ENCODE measurements around the gene FSTL4. TPM values are rescaled to one million over a fixed set of nuclear protein-coding genes. Genes with fewer than 3 reads are reported as not detected.

Gene FSTL4
- total and polyA plus RNA-seq, 2 experiments from 2014 or later = 1.4 to 2.8 TPM

DNA sequence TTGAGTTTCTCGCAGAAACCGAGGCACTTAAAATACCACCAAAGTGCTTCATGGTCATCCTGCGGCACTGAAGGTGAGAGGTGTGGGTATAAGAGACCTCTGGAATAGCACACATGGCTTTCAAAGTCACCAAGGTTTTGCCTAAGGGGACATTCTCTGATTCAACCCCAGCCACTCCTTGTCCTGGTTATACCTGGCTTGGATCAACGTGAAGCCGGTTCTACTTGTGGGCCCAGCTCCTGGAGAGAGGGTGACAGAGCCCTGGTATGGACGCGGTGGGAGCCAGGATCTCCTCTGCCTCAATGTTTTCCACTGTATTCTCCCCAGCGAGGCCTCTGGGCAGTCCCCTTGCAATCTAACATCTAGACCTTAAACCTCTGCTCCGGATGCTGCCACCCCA, 132.0 kb downstream of the FSTL4 start:
- H3K4me1 ChIP-seq (ENCODE audit: insufficient read depth) = peaks cover 9% of the 10 kb centered on the region; the same call in 1 of the 2 replicates
- no peaks in the 10 kb centered on the region for H3K79me2 ChIP-seq (replicated peaks; ENCODE audit: insufficient read depth)
- H3K27ac ChIP-seq (ENCODE audit: low read depth) = no peak overlapping the region
- Mint-ChIP-seq H3K36me3 (ENCODE audit: low read depth) (no peaks in the 10 kb centered on the region), H3K27me3 (ENCODE audit: insufficient read depth, low read depth, poor library complexity) (no peaks in the 10 kb centered on the region), H3K4me1 (peaks cover 9% of the 10 kb centered on the region), H3K27ac (no peak overlapping the region), H3K4me3 (no peak overlapping the region), H3K9me3 (no peaks in the 10 kb centered on the region; the same call in 1 of the 3 replicates)
- H4K20me1 ChIP-seq (replicated peaks; ENCODE audit: insufficient read depth) = no peaks in the 10 kb centered on the region
- DNase-seq (ENCODE audit: low spot score) (no peak), ATAC-seq (no peak)
- TF ChIP-seq ZNF331 (CRISPR knock-in tag; IDR thresholded peaks at IDR 0.05; ENCODE audit: low read depth) = no peak
- no peak for TF ChIP-seq CTCF (conservative IDR thresholded peaks at IDR 0.05; ENCODE audit: low read depth in 2 of 2)
- TF ChIP-seq STAT1 (IDR thresholded peaks at IDR 0.05; ENCODE audit: unreplicated experiment) = no peak
- H3K9me2 ChIP-seq (ENCODE audit: insufficient read depth) = no peaks in the 10 kb centered on the region
- H3K27me3 ChIP-seq (ENCODE audit: insufficient read depth) = no peaks in the 10 kb centered on the region
- H2AFZ ChIP-seq = no peak overlapping the region
- no peak overlapping the region for H3K4me3 ChIP-seq
- no peak overlapping the region for H3K4me2 ChIP-seq
- no peaks in the 10 kb centered on the region for H3K36me3 ChIP-seq (ENCODE audit: insufficient read depth)
- H3F3A ChIP-seq (replicated peaks; ENCODE audit: low read depth) = no peaks in the 10 kb centered on the region

DNA sequence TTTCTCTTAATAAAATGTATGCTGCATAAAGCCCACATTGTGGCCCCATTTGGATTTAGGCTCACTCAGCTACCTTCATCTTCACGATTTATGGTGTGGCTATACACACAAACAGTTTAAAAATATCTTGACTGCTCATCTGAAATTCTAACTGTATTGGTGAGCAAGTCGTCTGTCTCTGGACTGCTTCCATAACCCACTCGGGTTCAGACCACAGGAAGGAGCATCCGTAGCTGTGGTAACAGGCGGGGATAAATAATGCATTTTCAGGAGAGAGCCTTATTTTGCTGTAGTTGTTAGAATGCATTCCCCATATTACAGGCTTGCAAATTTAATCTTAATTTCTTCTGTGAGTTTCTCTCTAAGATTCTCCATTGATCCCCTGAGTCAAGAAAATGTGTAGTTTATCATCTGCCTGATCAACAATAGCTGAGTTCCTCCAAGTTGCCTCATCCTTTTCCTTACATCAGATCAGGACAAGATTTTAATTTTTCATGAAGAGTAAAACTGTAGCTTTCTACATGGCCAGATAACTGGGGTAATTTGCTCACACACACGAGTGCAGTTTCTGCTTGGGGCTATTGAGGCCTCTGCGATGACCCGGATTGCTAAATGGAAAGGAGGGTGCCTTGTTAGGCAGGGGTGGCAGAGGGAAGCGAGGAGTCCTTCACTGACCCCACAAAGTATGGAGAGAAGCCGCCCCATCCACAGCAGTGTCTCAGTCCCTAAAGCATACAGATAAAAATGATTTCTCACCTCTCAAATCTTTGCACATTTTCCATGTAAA, 133.9 kb downstream of the FSTL4 start:
- Mint-ChIP-seq H3K27ac (no peak overlapping the region), H3K36me3 (ENCODE audit: low read depth) (no peaks in the 10 kb centered on the region), H3K4me3 (no peak overlapping the region), H3K4me1 (peaks cover 5% of the 10 kb centered on the region; the same call in 1 of the 3 replicates), H3K27me3 (ENCODE audit: insufficient read depth, low read depth, poor library complexity) (peaks cover 5% of the 10 kb centered on the region), H3K9me3 (no peaks in the 10 kb centered on the region; the same call in 1 of the 3 replicates)
- Histone ChIP-seq H3K9me2 (ENCODE audit: insufficient read depth) (no peaks in the 10 kb centered on the region), H3F3A (replicated peaks; ENCODE audit: low read depth) (no peaks in the 10 kb centered on the region), H3K4me2 (no peak overlapping the region), H3K36me3 (ENCODE audit: insufficient read depth) (no peaks in the 10 kb centered on the region), H3K4me1 (ENCODE audit: insufficient read depth) (peaks cover 4% of the 10 kb centered on the region; the same call in 1 of the 2 replicates), H3K4me3 (no peak overlapping the region), H4K20me1 (replicated peaks; ENCODE audit: insufficient read depth) (no peaks in the 10 kb centered on the region), H3K79me2 (replicated peaks; ENCODE audit: insufficient read depth) (no peaks in the 10 kb centered on the region), H3K27me3 (ENCODE audit: insufficient read depth) (no peaks in the 10 kb centered on the region), H2AFZ (no peak overlapping the region), H3K27ac (ENCODE audit: low read depth) (no peak overlapping the region)
- ATAC-seq (no peak), DNase-seq (ENCODE audit: low spot score) (no peak)
- TF ChIP-seq CREB1 (CRISPR knock-in tag; IDR thresholded peaks at IDR 0.05; ENCODE audit: low read depth) (no peak), ETS1 (IDR thresholded peaks at IDR 0.05) (no peak), NANOG (IDR thresholded peaks at IDR 0.05; ENCODE audit: borderline replicate concordance) (no peak), CTCF (conservative IDR thresholded peaks at IDR 0.05; ENCODE audit: low read depth in 2 of 2) (no peak), ZNF114 (CRISPR knock-in tag; IDR thresholded peaks at IDR 0.05) (no peak)
- TF ChIP-seq, protein P1, sequence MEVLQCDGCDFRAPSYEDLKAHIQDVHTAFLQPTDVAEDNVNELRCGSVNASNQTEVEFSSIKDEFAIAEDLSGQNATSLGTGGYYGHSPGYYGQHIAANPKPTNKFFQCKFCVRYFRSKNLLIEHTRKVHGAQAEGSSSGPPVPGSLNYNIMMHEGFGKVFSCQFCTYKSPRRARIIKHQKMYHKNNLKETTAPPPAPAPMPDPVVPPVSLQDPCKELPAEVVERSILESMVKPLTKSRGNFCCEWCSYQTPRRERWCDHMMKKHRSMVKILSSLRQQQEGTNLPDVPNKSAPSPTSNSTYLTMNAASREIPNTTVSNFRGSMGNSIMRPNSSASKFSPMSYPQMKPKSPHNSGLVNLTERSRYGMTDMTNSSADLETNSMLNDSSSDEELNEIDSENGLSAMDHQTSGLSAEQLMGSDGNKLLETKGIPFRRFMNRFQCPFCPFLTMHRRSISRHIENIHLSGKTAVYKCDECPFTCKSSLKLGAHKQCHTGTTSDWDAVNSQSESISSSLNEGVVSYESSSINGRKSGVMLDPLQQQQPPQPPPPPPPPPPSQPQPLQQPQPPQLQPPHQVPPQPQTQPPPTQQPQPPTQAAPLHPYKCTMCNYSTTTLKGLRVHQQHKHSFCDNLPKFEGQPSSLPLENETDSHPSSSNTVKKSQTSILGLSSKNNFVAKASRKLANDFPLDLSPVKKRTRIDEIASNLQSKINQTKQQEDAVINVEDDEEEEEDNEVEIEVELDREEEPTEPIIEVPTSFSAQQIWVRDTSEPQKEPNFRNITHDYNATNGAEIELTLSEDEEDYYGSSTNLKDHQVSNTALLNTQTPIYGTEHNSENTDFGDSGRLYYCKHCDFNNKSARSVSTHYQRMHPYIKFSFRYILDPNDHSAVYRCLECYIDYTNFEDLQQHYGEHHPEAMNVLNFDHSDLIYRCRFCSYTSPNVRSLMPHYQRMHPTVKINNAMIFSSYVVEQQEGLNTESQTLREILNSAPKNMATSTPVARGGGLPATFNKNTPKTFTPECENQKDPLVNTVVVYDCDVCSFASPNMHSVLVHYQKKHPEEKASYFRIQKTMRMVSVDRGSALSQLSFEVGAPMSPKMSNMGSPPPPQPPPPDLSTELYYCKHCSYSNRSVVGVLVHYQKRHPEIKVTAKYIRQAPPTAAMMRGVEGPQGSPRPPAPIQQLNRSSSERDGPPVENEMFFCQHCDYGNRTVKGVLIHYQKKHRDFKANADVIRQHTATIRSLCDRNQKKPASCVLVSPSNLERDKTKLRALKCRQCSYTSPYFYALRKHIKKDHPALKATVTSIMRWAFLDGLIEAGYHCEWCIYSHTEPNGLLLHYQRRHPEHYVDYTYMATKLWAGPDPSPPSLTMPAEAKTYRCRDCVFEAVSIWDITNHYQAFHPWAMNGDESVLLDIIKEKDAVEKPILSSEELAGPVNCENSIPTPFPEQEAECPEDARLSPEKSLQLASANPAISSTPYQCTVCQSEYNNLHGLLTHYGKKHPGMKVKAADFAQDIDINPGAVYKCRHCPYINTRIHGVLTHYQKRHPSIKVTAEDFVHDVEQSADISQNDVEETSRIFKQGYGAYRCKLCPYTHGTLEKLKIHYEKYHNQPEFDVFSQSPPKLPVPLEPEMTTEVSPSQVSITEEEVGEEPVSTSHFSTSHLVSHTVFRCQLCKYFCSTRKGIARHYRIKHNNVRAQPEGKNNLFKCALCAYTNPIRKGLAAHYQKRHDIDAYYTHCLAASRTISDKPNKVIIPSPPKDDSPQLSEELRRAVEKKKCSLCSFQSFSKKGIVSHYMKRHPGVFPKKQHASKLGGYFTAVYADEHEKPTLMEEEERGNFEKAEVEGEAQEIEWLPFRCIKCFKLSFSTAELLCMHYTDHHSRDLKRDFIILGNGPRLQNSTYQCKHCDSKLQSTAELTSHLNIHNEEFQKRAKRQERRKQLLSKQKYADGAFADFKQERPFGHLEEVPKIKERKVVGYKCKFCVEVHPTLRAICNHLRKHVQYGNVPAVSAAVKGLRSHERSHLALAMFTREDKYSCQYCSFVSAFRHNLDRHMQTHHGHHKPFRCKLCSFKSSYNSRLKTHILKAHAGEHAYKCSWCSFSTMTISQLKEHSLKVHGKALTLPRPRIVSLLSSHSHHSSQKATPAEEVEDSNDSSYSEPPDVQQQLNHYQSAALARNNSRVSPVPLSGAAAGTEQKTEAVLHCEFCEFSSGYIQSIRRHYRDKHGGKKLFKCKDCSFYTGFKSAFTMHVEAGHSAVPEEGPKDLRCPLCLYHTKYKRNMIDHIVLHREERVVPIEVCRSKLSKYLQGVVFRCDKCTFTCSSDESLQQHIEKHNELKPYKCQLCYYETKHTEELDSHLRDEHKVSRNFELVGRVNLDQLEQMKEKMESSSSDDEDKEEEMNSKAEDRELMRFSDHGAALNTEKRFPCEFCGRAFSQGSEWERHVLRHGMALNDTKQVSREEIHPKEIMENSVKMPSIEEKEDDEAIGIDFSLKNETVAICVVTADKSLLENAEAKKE (CRISPR knock-in tag; IDR thresholded peaks at IDR 0.05) = no peak
